ENCODE measurements around the gene SLC25A13.
A peak's percentile ranks its signal among the peaks of the same experiment; 100 is the strongest.

SLC25A13 gene

GRCh38 chr7:96322847-96323461 is 1.1 kb upstream of the SLC25A13 start:
- DNase-seq (ENCODE audit: low read depth) = no peak

GRCh38 chr7:96322373-96322695 is 436 bp upstream of the SLC25A13 start:
- no peak for DNase-seq (ENCODE audit: low read depth)

GRCh38 chr7:96321031-96321657 is 754 bp downstream of the SLC25A13 start:
- peak; percentile 60 for DNase-seq (ENCODE audit: low read depth)

- no peak for DNase-seq (ENCODE audit: low read depth)
Observed at GRCh38 chr7:96320442-96320841, 1.5 kb downstream of the SLC25A13 start.

- DNase-seq (ENCODE audit: low read depth) = no peak
Observed at GRCh38 chr7:96319439-96319838, 2.5 kb downstream of the SLC25A13 start.

- DNase-seq (ENCODE audit: low read depth) = no peak
Observed at GRCh38 chr7:96316949-96317348, 4.9 kb downstream of the SLC25A13 start.

DNA sequence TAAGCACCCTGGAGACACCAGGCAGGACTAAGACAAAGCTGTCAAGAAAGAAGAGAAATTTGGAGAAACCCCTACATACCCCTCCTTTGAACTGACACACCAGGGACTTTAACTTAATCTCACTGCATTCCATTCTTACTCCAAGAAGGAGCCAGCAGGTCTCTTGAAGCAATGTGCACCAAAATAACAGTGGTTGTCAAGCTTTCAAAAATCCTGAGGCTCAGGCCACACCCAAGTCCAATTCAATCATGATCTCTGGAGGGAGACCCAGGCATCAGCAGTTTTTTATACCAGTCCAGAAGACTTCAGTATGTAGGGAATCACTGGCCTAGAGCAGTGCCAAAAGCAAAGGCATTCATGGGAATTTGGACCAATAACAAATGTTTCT is 6.8 kb downstream of the SLC25A13 start:
- no peak for DNase-seq (ENCODE audit: low read depth)

- DNase-seq (ENCODE audit: low read depth) = no peak
Observed at GRCh38 chr7:96314402-96315124, 7.3 kb downstream of the SLC25A13 start.

DNA sequence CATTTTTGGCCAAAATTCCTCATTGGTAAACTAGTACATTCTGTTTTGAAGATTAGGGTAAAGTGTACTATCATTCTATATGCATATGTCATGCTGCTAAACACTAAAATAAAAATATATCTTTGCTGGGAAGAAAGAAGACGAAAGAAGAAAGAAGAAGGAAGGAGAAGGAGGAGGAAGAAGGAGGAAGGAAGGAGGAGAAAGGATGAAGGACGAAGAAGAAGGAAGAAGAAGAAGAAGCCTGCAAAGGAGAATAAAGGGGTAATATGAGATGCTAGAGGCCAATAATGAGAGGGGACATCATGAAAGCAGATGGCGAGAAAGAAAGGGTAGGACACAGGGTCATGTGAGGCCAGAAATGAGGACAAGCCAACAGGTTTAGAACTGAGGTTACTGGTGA is 8.0 kb downstream of the SLC25A13 start:
- DNase-seq (ENCODE audit: low read depth) = no peak

DNA sequence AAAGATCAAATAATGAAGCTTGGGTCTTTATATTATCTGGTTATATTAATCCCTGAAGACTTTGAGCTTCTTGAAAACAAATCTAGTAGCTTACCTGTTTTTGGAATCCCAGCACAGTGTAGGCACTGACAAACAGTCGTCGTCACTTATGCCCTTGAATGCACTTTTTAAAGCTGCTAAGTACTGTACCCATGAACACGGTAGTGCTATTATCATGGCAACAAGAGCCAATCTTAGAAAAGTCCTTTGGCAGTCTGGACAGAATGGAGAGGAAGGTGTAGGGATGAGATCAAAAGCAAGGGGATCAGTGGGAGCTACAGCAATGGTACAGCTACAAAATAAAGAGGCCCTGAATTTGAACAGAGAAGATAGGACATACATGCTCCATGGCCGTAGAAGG is 9.4 kb downstream of the SLC25A13 start:
- DNase-seq (ENCODE audit: low read depth) = no peak

GRCh38 chr7:96311967-96312366 is 9.9 kb downstream of the SLC25A13 start:
- DNase-seq (ENCODE audit: low read depth) = no peak

DNA sequence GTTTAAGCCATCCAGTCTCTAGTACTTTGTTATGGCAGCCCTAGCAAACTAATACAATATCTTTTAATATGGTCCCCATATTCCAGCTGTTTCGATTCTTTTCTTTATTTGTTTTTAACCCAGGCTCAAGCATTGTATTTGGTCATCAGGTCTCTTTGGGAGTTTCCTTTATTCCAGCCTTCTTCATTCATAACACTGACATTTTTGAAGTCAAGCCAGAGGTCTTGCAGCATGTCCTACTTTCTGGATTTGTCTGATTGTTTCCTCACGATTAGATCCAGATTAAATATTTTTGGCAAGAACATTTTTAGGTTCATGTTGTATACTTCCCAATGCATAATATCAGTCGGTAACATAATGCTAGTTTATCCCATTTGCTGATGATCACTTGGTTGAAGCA is 11.8 kb downstream of the SLC25A13 start:
- DNase-seq (ENCODE audit: low read depth) = no peak

DNA sequence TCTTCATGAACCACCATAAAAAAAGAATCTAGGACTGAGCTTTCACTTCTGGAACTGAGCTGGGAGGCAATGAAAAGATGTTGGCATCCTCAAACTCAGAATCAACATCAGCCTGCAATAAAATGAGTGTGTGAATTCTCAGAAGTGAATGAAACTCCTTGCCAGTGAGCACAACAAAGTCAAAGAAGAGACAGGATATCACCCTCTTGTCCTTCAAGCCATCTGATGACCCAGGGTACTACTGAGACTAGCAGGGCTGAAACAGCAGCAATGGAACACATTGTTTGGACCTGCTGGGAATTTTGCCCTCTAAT is 13.0 kb downstream of the SLC25A13 start:
- DNase-seq (ENCODE audit: low read depth) = no peak

DNA sequence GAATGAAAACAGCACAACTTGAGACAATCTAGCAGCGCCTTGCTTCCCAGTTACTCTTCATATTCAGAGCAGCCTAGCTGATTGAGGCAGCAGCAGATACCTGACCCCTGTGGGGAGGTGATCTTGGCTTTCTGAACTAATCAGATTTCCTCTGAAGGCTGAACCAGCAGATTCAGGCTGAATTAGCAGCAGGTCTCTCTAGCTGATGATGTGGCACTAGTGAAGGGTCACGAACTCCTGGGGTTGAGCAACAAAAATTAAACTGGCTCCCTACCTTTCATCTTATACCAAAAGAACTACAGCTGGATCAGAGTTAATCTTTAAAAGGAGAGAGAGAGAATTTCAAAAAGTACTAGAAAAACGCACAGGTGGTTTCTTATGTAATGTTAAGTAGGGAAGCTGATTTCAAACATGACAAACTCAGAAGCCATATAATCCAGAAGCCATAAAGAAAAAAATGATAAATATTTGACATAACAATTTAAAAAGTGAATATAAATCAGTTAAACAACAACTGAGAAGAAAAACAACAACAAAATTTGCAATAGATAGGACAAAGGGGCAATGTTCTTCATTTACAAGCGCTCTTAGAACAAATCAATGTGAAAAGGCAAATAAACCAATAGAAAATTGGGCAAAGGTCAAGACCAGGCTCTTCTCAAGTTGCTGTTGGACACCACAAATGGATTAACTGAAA is 13.5 kb downstream of the SLC25A13 start:
- DNase-seq (ENCODE audit: low read depth) = no peak

DNA sequence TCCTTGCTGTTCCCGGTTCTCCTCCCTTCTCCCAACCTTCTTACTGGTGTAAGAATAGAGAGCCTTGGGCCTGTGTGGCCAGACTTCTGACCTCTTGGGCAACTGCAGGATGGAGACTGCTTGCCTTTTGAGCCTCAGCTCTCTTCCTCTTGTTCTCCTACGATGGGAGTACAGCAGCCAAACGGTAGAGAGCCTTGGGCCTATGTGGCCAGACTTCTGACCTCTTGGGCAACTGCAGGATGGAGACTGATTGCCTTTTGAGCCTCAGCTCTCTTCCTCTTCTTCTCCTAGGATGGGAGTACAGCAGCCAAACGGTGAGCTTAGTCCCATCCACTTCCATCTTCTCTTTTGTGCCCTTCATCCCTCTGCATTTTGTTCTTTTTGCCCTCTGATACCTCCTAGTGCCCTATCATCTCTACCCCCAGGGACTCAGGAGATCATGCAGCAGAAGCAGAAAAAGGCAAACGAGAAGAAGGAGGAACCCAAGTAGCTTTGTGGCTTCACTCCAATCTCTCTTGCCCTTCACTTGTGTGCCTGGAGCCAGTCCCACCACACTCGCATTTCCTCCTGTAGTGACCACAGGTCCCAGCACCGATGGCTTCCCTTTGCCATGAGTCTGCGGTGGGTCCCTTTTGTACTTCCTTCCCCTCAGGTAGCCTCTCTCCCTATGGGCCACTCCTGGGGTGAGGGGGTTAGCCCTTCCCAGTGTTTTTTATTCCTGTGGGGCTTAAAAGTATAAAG is 15.3 kb downstream of the SLC25A13 start:
- DNase-seq (ENCODE audit: low read depth) = peak; percentile 50

GRCh38 chr7:96305915-96306314 is 16.0 kb downstream of the SLC25A13 start:
- DNase-seq (ENCODE audit: low read depth) = no peak

DNA sequence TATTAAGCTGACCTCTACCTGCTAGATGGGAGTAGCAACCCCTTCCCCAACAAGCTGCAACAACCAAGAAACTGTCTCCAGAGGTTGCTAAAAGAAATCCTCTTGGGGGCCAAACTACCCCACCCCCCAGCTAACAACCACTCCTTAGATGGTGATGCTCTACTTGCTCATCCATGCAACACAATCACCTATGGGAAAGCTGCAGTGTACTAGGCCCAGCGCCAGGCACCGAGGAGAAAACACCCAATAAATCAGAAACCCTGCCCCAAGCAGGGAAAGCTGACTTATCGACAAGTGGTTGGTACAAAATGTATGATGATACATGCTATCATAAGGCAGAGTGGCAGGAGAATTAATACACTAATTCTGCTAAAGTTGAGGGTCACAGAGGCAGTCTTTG is 17.3 kb downstream of the SLC25A13 start:
- no peak for DNase-seq (ENCODE audit: low read depth)

GRCh38 chr7:96303686-96304443 is 18.0 kb downstream of the SLC25A13 start:
- no peak for DNase-seq (ENCODE audit: low read depth)

DNA sequence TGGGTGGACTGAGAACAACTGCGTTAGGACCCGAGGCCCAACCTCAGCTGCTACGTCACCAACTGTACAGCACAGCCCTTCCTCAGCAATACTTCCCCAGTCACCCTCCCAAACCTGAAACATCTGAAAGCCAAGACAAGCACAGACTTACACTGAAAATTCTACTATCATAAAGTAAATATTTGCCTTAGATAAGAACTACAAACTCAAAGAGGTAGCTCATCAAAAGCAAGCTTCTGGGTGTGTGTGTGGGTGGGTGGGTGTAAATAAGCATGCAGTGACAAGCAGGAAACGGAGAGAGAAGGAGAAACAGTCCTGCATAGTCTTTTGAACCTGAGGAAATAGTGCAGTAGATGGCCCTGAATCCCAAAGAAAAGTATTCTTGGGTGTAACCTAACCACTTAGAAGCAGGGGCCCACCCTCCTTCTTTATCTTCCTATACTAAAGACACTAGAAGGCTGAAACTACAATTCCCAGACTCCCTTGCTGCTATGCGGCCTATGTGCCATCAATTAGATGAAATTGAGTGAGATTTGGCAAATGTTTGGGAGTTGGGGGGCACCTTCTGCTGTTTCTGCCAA is 18.7 kb downstream of the SLC25A13 start:
- DNase-seq (ENCODE audit: low read depth) = no peak

DNA sequence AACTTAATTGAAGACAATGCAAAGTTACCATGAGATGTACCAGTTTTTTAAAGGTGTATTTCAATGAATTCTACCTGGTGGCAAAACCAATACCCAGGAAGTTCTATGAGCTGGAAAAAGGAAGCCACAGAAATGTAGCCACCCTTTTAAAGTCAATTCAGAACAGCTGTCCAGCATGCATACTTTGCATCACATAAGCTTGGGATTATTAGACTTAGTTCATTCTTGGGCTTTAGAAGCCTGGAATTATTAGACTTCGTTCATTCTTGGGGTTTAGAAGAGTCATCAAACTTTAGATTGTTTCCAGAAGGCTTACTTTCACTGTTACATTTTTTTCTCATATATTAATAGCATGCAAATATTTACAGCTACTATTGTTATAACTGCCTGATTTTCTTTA is 20.9 kb downstream of the SLC25A13 start:
- DNase-seq (ENCODE audit: low read depth) = no peak

DNA sequence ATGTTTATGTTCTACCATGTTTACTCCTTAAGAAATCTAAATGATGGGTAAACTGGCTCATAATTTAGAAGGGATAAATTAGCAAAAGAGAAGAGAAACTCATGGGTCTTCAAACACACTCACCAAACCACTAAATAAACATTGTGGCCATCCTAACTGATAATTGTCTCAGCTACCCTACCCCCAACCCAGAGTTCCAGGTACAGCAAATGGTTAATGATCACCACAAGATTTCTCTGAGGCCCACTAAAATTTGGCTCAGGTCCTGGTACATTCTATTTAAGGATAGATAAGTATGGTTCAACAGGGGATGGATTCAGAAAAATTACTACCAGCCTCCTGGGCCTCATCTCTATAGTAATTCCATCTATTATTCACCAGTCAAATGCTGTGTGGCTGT is 21.4 kb downstream of the SLC25A13 start:
- DNase-seq (ENCODE audit: low read depth) = no peak
